GM12878 (cell line): ENCODE measurements around the gene BCHE. TPM values are rescaled to one million over a fixed set of nuclear protein-coding genes. Genes with fewer than 3 reads are reported as not detected.

Source experiments
- ATAC-seq: fragments of 200-7000 bp; cut with Tn5 transposase; 3 replicates; pipeline ENCODE4 v1.9.1; 2020; ENCODE audit warnings: mild to moderate bottlenecking, moderate library complexity
- BruUV-seq: library from RNA; stranded (reverse); fragments of 400-500 nt; replicated peaks from 2 replicates; lab custom pipeline; 2021; lab: Mats Ljungman, UMichigan
- CTCF ChIA-PET: fragments of 300-600 bp; sonication (Branson Sonifier 250); formaldehyde crosslinking; extraction: SDS; loops from one replicate; lab custom pipeline; 2021; ENCODE audit warnings: inconsistent platforms; lab: Yijun Ruan, JAX
- POLR2A ChIA-PET: fragments of 350-600 bp; formaldehyde crosslinking; extraction: SDS; loops from one replicate; lab custom pipeline; 2021; ENCODE audit warnings: inconsistent platforms; lab: Charles Lee
- RAD21 ChIA-PET: fragments of 300-600 bp; sonication (Branson Sonifier 250); formaldehyde crosslinking; loops from one replicate; lab custom pipeline; 2023; ENCODE audit warnings: antibody characterized with exemption; ENCODE audit not compliant: unreplicated experiment; lab: Charles Lee
- SMC1A ChIA-PET: fragments of 300-600 bp; sonication (Branson Sonifier 250); formaldehyde crosslinking; loops from one replicate; lab custom pipeline; 2023; ENCODE audit not compliant: unreplicated experiment, uncharacterized antibody; lab: Charles Lee
- DNase-seq: peaks from one replicate; pipeline ENCODE4 v3.0.0-alpha.2; 2011; ENCODE audit warnings: low read depth, low spot score
- FAIRE-seq: peaks from 3 replicates; lab custom pipeline; 2011; peaks lifted over from hg19 to GRCh38; lab: Jason Lieb, UNC
- H2AFZ ChIP-seq: 2 replicates; pipeline ENCODE4 v1.6.0; 2011; ENCODE audit warnings: low read depth, low read length, control low read depth; ENCODE audit not compliant: control insufficient read depth
- H3K27ac ChIP-seq: 2 replicates; pipeline ENCODE4 v1.5.1; 2011; ENCODE audit warnings: control low read depth; ENCODE audit not compliant: control insufficient read depth, insufficient read depth
- H3K27me3 ChIP-seq, 2 experiments: replicated peaks in 1 of 2; 2 replicates each; pipeline versions ENCODE4 v1.6.0 to v1.6.1; 2011; ENCODE audit warnings: low read length in 1 of 2; ENCODE audit not compliant: control insufficient read depth in 2 of 2, insufficient read depth in 2 of 2
- H3K36me3 ChIP-seq, 2 experiments: 2 replicates each; pipeline ENCODE4 v1.5.1; 2011; ENCODE audit warnings: low read length in 1 of 2; ENCODE audit not compliant: control insufficient read depth in 2 of 2, insufficient read depth in 2 of 2
- H3K4me1 ChIP-seq: 2 replicates; pipeline ENCODE4 v1.6.1; 2011; ENCODE audit warnings: mild to moderate bottlenecking, low read length, moderate library complexity, mixed read lengths; ENCODE audit not compliant: control insufficient read depth, insufficient read depth
- H3K4me2 ChIP-seq: 2 replicates; pipeline ENCODE4 v1.6.0; 2011; ENCODE audit warnings: control low read depth; ENCODE audit not compliant: control insufficient read depth, insufficient read depth
- H3K4me3 ChIP-seq: fragments of 200-600 bp; sonication (generic); 2 replicates; pipeline ENCODE4 v1.5.1; 2016
- H3K79me2 ChIP-seq: 2 replicates; pipeline ENCODE4 v1.6.0; 2011; ENCODE audit warnings: low read length; ENCODE audit not compliant: control insufficient read depth, insufficient read depth
- H3K9ac ChIP-seq: 2 replicates; pipeline ENCODE4 v1.8.0; 2011; ENCODE audit warnings: low read length, control low read depth, mixed read lengths; ENCODE audit not compliant: control insufficient read depth, insufficient read depth
- H3K9me3 ChIP-seq: replicated peaks from 3 replicates; pipeline ENCODE4 v1.5.1; 2011; ENCODE audit warnings: mild to moderate bottlenecking, low read length; ENCODE audit not compliant: control insufficient read depth, insufficient read depth
- H4K20me1 ChIP-seq: 2 replicates; pipeline ENCODE4 v1.6.0; 2011; ENCODE audit not compliant: control insufficient read depth, insufficient read depth
- EED ChIP-seq: sonication (generic); IDR thresholded peaks from 2 replicates; pipeline ENCODE4 v1.6.1; 2016; ENCODE audit warnings: antibody characterized with exemption, low read depth
- GABPA ChIP-seq: IDR thresholded peaks from 2 replicates; pipeline ENCODE4 v1.6.1; 2014; ENCODE audit warnings: antibody characterized with exemption, low read depth, mild to moderate bottlenecking, inconsistent platforms
- MLLT1 ChIP-seq: fragments of 450-650 bp; IDR thresholded peaks from 2 replicates; pipeline ENCODE4 v1.6.1; 2016; ENCODE audit warnings: mild to moderate bottlenecking
- MTA3 ChIP-seq: IDR thresholded peaks from 2 replicates; pipeline ENCODE4 v1.6.1; 2012; ENCODE audit warnings: low read length, inconsistent platforms, borderline replicate concordance
- NFIC ChIP-seq: IDR thresholded peaks from 2 replicates; pipeline ENCODE4 v1.6.1; 2012; ENCODE audit warnings: low read depth, mild to moderate bottlenecking, inconsistent platforms, low read length, moderate library complexity
- NFXL1 ChIP-seq: fragments of 450-650 bp; IDR thresholded peaks from 2 replicates; pipeline ENCODE4 v1.6.1; 2017; ENCODE audit warnings: antibody characterized with exemption, mild to moderate bottlenecking, borderline replicate concordance
- PAX8 ChIP-seq: fragments of 450-650 bp; IDR thresholded peaks from 2 replicates; pipeline ENCODE4 v1.6.1; 2017; ENCODE audit warnings: mild to moderate bottlenecking, moderate library complexity
- PRDM15 ChIP-seq: fragments of 450-650 bp; formaldehyde crosslinking; IDR thresholded peaks from 2 replicates; pipeline ENCODE4 v1.4.0; 2020; ENCODE audit warnings: mild to moderate bottlenecking, moderate library complexity
- SREBF2 ChIP-seq: IDR thresholded peaks from 2 replicates; pipeline ENCODE4 v1.6.1; 2012; ENCODE audit warnings: mild to moderate bottlenecking, low read length
- SRF ChIP-seq, 2 experiments: IDR thresholded peaks; 2 replicates each; pipeline ENCODE4 v1.6.1; 2011; ENCODE audit warnings: low read depth in 2 of 2, low read length in 2 of 2, mild to moderate bottlenecking in 1 of 2, moderate library complexity in 1 of 2
- SUPT20H ChIP-seq: IDR thresholded peaks from 2 replicates; pipeline ENCODE4 v1.6.1; 2011; ENCODE audit warnings: low read depth, mild to moderate bottlenecking, low read length, moderate library complexity, borderline replicate concordance; ENCODE audit not compliant: control insufficient read depth
- TCF3 ChIP-seq: IDR thresholded peaks from 2 replicates; pipeline ENCODE4 v1.6.1; 2012; ENCODE audit warnings: low read depth, mild to moderate bottlenecking, low read length, borderline replicate concordance; ENCODE audit not compliant: insufficient read depth
- ZBED1 ChIP-seq: IDR thresholded peaks from 2 replicates; pipeline ENCODE4 v1.6.1; 2016; ENCODE audit warnings: borderline replicate concordance
- WGBS: methylation state at CpG from one replicate; pipeline ENCODE4 v1.1.6; 2016; ENCODE audit warnings: low lambda C conversion rate; ENCODE audit not compliant: insufficient replicate concordance, insufficient coverage; ENCODE audit errors: missing lambda C conversion rate; 5-methylcytosine and 5-hydroxymethylcytosine counted together
- in situ Hi-C: fragments of 300-500 bp; cut with MboI; formaldehyde crosslinking; loops from 9 replicates; pipeline ENCODE4 v1.14.3; 2018; ENCODE audit warnings: mixed read lengths
- intact Hi-C: fragments of 100-400 bp; cut with micrococcal nuclease; formaldehyde crosslinking; loops from one replicate; pipeline ENCODE4 v1.14.2; 2022; ENCODE audit not compliant: unreplicated experiment
- polyA plus RNA-seq, 11 experiments: library from polyadenylated mRNA; depleted of rRNA in 4 of 11; unstranded in 6 of 11; stranded (reverse) in 5 of 11; fragments of >200 nt; fragmentation: Nextera tagmentation in 4 of 11; fragmentation: Illumina TruSeq in 1 of 11; extraction: Ambion mirVana in 4 of 11; extraction: Trizol in 1 of 11; gene quantifications; 1 replicate in 1 of 11; 2 replicates in 10 of 11; pipeline versions ENCODE4 v1.2.1 to v1.2.3, GENCODE V29; 2011 to 2016; ENCODE audit warnings: inconsistent platforms in 2 of 11, missing spikeins in 2 of 11, low read depth in 1 of 11
- total RNA-seq, 4 experiments: library from RNA; depleted of rRNA in 3 of 4; stranded (reverse); fragments of >200 nt in 3 of 4; fragmentation: Illumina TruSeq in 1 of 4; extraction: Trizol in 1 of 4; gene quantifications; 2 replicates each; pipeline versions ENCODE4 v1.2.1 to v1.2.3, GENCODE V29; 2013 to 2021

The BCHE gene
- total and polyA plus RNA-seq, 10 of the 15 experiments (the other 5 are each of a cell fraction or from before 2014, with no cell fraction given): 16.8 to 233 (median 29.3) TPM

- ChIA-PET POLR2A (no interaction called here), SMC1A (interaction anchor here (1.1 to 7.7 kb wide), 6 partner anchors 16 to 62 kb away, joined by 3 to 104 read pairs (median 4); no protein-coding TSS in a partner anchor), CTCF (no interaction called here), RAD21 (interaction anchor here (1.1 to 2.3 kb wide), 5 partner anchors 12 to 147 kb away, joined by 3 to 10 read pairs (median 3); no protein-coding TSS in a partner anchor)
- intact Hi-C loops (no loop called here), in situ Hi-C loops (no loop called here)
- Histone ChIP-seq H3K79me2 (no peaks in the 10 kb centered on the region), H3K36me3 (no peaks in the 10 kb centered on the region), H3K9ac (no peak overlapping the region), H3K27me3 (no peaks in the 10 kb centered on the region), H4K20me1 (no peaks in the 10 kb centered on the region), H3K4me1 (no peaks in the 10 kb centered on the region), H2AFZ (no peak overlapping the region), H3K4me2 (no peak overlapping the region), H3K9me3 (no peaks in the 10 kb centered on the region), H3K4me3 (no peak overlapping the region), H3K27ac (no peak overlapping the region)
- ATAC-seq (no peak), FAIRE-seq (no peak), DNase-seq (no peak)
- WGBS: 5% methylated on average over 1 of the region's 1 CpG
- BruUV-seq: no TSS peak
- TF ChIP-seq GABPA (no peak), NFXL1 (no peak), SREBF2 (no peak)
These were observed 53.8 kb downstream of the BCHE start for GRCh38 chr3:165783383-165783782.

- Histone ChIP-seq H3K79me2 (no peaks in the 10 kb centered on the region), H3K36me3 (no peaks in the 10 kb centered on the region), H3K27me3 (no peaks in the 10 kb centered on the region), H4K20me1 (no peaks in the 10 kb centered on the region), H3K9me3 (no peaks in the 10 kb centered on the region), H3K4me3 (no peak overlapping the region), H3K4me1 (no peaks in the 10 kb centered on the region), H3K4me2 (no peak overlapping the region), H2AFZ (no peak overlapping the region), H3K9ac (no peak overlapping the region), H3K27ac (no peak overlapping the region)
- ATAC-seq (peak; percentile 16; the same call in 1 of the 3 replicates), FAIRE-seq (no peak), DNase-seq (no peak)
- ChIA-PET RAD21 (interaction anchor here (1.0 kb wide), 1 partner anchor 57 kb away, joined by 3 read pairs; no protein-coding TSS in a partner anchor), SMC1A (interaction anchor here (0.7 to 2.1 kb wide), 6 partner anchors 10 to 49 kb away, joined by 3 to 4 read pairs (median 4); no protein-coding TSS in a partner anchor), CTCF (no interaction called here), POLR2A (interaction anchor here (1.3 kb wide), 1 partner anchor 12 kb away, joined by 3 read pairs; no protein-coding TSS in a partner anchor)
- in situ Hi-C loops: no loop called here
- intact Hi-C loops: no loop called here
- 59% methylated on average over 2 of the region's 2 CpGs for WGBS
- BruUV-seq: no TSS peak
- TF ChIP-seq NFIC: no peak
- TF ChIP-seq PAX8: no peak
- TF ChIP-seq SRF (IDR thresholded peaks at IDR 0.05; ENCODE audit: low read depth in 2 of 2, low read length in 2 of 2): no peak
- no peak for TF ChIP-seq SUPT20H
- TF ChIP-seq GABPA: no peak
- TF ChIP-seq PRDM15 (CRISPR knock-in tag): no peak
- TF ChIP-seq EED: no peak
- TF ChIP-seq TCF3: no peak
- TF ChIP-seq ZBED1: no peak
- TF ChIP-seq MTA3: no peak
- no peak for TF ChIP-seq MLLT1
These were observed 58.3 kb downstream of the BCHE start for GRCh38 chr3:165778891-165779290.
